Adrenal gland (tissue), 12 donors: ENCODE measurements around the gene CDRT15. TPM values are rescaled to one million over a fixed set of nuclear protein-coding genes. Genes with fewer than 3 reads are reported as not detected.
"Not testable (repeated sequence)": the region's sequence is repeated elsewhere in the genome, so short reads cannot be mapped to it uniquely, and the experiment has no call there.

Source experiments
- DNase-seq, 7 donors: peaks; one replicate each; pipeline ENCODE4 v3.0.0-alpha.2; 2019 to 2020
- H3K27ac ChIP-seq, 5 donors: fragments of 200-600 bp; sonication (generic) in 4 of 5; 1 replicate in 3 of 5; 2 replicates in 2 of 5; pipeline versions ENCODE4 v1.5.1 to v1.8.0; 2016 to 2020; ENCODE audit warnings: mild to moderate bottlenecking in 1 of 5
- H3K27me3 ChIP-seq: fragments of 200-600 bp; 2 replicates; pipeline ENCODE4 v1.8.0; 2021
- H3K36me3 ChIP-seq, 2 donors: fragments of 200-600 bp; replicated peaks in 1 of 2; 1 replicate in 1 of 2; 2 replicates in 1 of 2; pipeline versions ENCODE4 v1.5.1 to v1.8.0; 2018 to 2022
- H3K4me1 ChIP-seq, 2 donors: fragments of 200-600 bp; replicated peaks in 1 of 2; 1 replicate in 1 of 2; 2 replicates in 1 of 2; pipeline versions ENCODE4 v1.5.1 to v1.8.0; 2018 to 2021
- H3K4me3 ChIP-seq, 4 donors: fragments of 200-600 bp; sonication (generic) in 3 of 4; one replicate each; pipeline ENCODE4 v1.5.1; 2016 to 2018
- H3K9me3 ChIP-seq, 3 donors: fragments of 200-600 bp; sonication (generic) in 1 of 3; replicated peaks in 1 of 3; 1 replicate in 2 of 3; 2 replicates in 1 of 3; pipeline versions ENCODE4 v1.5.1 to v1.8.0; 2016 to 2021
- POLR2A ChIP-seq, 2 donors: fragments of 450-650 bp; IDR thresholded peaks; one replicate each; pipeline ENCODE4 v1.6.1; 2017; ENCODE audit warnings: antibody characterized with exemption in 2 of 2, mild to moderate bottlenecking in 2 of 2, moderate library complexity in 1 of 2
- WGBS, 4 donors: extraction: QIAGEN DNeasy Blood & Tissue Kit in 2 of 4; methylation state at CpG; one replicate each; pipeline versions ENCODE4 v1.1.5 to v1.1.7; 2013 to 2017; 5-methylcytosine and 5-hydroxymethylcytosine counted together
- intact Hi-C, 2 donors: fragments of 100-400 bp; cut with DNase I; formaldehyde crosslinking; loops; one replicate each; pipeline versions ENCODE4 v1.14.1 to v1.15.0; 2022 to 2023
- polyA plus RNA-seq, 3 donors: library from polyadenylated mRNA; stranded (reverse); fragments of 200-250 nt in 2 of 3; fragments of 350-450 nt in 1 of 3; fragmentation: Illumina TruSeq in 1 of 3; extraction: RNeasy Lipid Tissue Mini Kit (QIAGEN cat#74804) in 1 of 3; gene quantifications; one replicate each; pipeline ENCODE4 v1.2.3, GENCODE V29; 2013 to 2014
- total RNA-seq, 9 donors: library from RNA; depleted of rRNA in 4 of 9; stranded (reverse); fragments of >200 nt in 4 of 9; fragments of 120-200 nt in 1 of 9; fragmentation: NEBNext Ultra II Directional in 1 of 9; extraction: Animal tissue kit (Norgen Biotek cat#: 25700) in 1 of 9; gene quantifications; one replicate each; pipeline versions ENCODE4 v1.1.0 to v1.2.4, GENCODE V29; 2013 to 2023
- TF ChIP-seq, protein P1 (sequence below), 6 experiments: fragments of 450-650 bp in 4 of 6; fragments of 200-600 bp in 2 of 6; sonication (generic) in 1 of 6; IDR thresholded peaks; 1 replicate in 5 of 6; 2 replicates in 1 of 6; pipeline versions ENCODE4 v1.5.1 to v1.8.0; 2016 to 2021; ENCODE audit warnings: antibody characterized with exemption in 6 of 6, mild to moderate bottlenecking in 2 of 6, moderate library complexity in 1 of 6
- donor health status: healthy with polysubstance abuse.
- donor health status: Bipolar disorder and iron deficiency.
- donor health status: DM: yes; HTN: yes; CAD: no.
- donor health status: DM: no; HTN: no; CAD: no.
- donor health status: DM: no; HTN: no; CAD: no.
- donor health status: DM: yes; HTN: yes; CAD: no.

Gene CDRT15
- total and polyA plus RNA-seq, 12 donors, result not detected

DNA sequence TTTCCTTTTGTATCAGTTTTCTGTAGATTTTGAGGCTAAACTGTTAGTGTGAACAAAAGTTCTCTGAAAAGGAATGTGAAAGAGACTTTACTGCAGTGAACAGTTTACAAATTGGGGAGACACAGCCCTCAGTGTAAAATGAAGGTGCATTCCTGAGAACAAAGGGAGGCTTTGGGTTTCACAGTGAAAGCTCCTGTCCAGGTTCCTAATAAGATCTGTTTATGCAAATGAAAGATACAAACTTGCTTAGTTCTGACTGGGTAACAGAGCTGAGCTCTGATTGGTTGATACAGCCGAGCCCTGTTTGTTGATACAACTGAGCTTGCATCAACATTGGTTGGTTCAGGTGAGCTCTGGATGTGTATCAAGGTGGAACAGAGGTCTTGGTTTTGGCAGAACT is 8.3 kb upstream of the CDRT15 start:
- no peaks in the 10 kb centered on the region for H3K36me3 ChIP-seq
- no peaks in the 10 kb centered on the region for H3K27me3 ChIP-seq
- H3K4me3 ChIP-seq, result no peak overlapping the region
- no peaks in the 10 kb centered on the region for H3K4me1 ChIP-seq
- no peak overlapping the region for H3K27ac ChIP-seq
- H3K9me3 ChIP-seq, result no peaks in the 10 kb centered on the region
- 57 to 86% (median 77%) methylated on average over 1 of the region's 1 CpG for WGBS, 4 donors
- TF ChIP-seq POLR2A (IDR thresholded peaks at IDR 0.05), result no peak
- TF ChIP-seq, protein P1, sequence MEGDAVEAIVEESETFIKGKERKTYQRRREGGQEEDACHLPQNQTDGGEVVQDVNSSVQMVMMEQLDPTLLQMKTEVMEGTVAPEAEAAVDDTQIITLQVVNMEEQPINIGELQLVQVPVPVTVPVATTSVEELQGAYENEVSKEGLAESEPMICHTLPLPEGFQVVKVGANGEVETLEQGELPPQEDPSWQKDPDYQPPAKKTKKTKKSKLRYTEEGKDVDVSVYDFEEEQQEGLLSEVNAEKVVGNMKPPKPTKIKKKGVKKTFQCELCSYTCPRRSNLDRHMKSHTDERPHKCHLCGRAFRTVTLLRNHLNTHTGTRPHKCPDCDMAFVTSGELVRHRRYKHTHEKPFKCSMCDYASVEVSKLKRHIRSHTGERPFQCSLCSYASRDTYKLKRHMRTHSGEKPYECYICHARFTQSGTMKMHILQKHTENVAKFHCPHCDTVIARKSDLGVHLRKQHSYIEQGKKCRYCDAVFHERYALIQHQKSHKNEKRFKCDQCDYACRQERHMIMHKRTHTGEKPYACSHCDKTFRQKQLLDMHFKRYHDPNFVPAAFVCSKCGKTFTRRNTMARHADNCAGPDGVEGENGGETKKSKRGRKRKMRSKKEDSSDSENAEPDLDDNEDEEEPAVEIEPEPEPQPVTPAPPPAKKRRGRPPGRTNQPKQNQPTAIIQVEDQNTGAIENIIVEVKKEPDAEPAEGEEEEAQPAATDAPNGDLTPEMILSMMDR (IDR thresholded peaks at IDR 0.05), result no peak
- DNase-seq, result no peak
- intact Hi-C loops, result no loop called here

DNA sequence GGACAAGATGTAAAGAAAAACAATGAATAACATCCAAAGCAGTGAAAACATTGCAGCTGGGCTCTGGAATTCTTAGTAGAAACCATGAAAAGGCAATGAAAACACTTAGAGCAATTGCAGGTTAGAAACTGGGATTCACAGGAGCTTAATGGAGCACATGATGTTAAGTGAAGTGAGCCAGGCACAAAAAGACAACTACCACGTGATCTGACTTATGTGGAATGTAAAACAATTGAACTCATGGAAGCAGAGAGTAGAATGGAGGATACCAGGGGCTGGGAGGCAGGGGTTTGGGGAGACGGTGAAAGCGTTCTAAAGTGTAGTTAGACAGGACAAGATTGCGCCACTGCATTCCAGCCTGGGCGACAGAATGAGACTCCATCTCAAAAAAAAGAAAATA is 2.6 kb upstream of the CDRT15 start:
- H3K9me3 ChIP-seq, H3K36me3 ChIP-seq, H3K27me3 ChIP-seq, intact Hi-C loops, H3K4me3 ChIP-seq, H3K4me1 ChIP-seq, DNase-seq, H3K27ac ChIP-seq: not testable (repeated sequence)
- WGBS, 4 donors, result 85 to 100% (median 91%) methylated on average over 2 to 4 of the region's 5 CpGs; no CpG with 5 or more reads in 1 of the 4 donors

- H3K4me3 ChIP-seq, H3K4me1 ChIP-seq, DNase-seq, H3K27me3 ChIP-seq, H3K36me3 ChIP-seq, intact Hi-C loops, H3K9me3 ChIP-seq, H3K27ac ChIP-seq: not testable (repeated sequence)
- 84 to 100% (median 89%) methylated on average over 4 to 8 of the region's 9 CpGs for WGBS, 4 donors
Measured at GRCh38 chr17:14236032-14236431, 630 bp downstream of the CDRT15 start.

GRCh38 chr17:14235047-14235446 is 1.6 kb downstream of the CDRT15 start:
- H3K27me3 ChIP-seq, H3K27ac ChIP-seq, intact Hi-C loops, H3K36me3 ChIP-seq, H3K4me3 ChIP-seq, H3K4me1 ChIP-seq, DNase-seq, H3K9me3 ChIP-seq: not testable (repeated sequence)
- 60 to 79% (median 66%) methylated on average over 2 of the region's 2 CpGs for WGBS, 4 donors

GRCh38 chr17:14231187-14231586 is 5.5 kb downstream of the CDRT15 start:
- H3K4me3 ChIP-seq, H3K27ac ChIP-seq, H3K36me3 ChIP-seq, H3K4me1 ChIP-seq, intact Hi-C loops, H3K9me3 ChIP-seq, DNase-seq, H3K27me3 ChIP-seq: not testable (repeated sequence)
- WGBS, 4 donors, result 76 to 90% (median 81%) methylated on average over 4 of the region's 6 CpGs

GRCh38 chr17:14228903-14229302 is 7.8 kb downstream of the CDRT15 start:
- no peaks in the 10 kb centered on the region for H3K9me3 ChIP-seq
- H3K27me3 ChIP-seq, result no peaks in the 10 kb centered on the region
- H3K36me3 ChIP-seq, result no peaks in the 10 kb centered on the region
- WGBS, 4 donors, result 51 to 69% (median 60%) methylated on average over 4 of the region's 4 CpGs
- H3K4me3 ChIP-seq, result no peak overlapping the region
- no peaks in the 10 kb centered on the region for H3K4me1 ChIP-seq
- DNase-seq, result no peak
- intact Hi-C loops, result no loop called here
- H3K27ac ChIP-seq, result no peak overlapping the region
- no peak for TF ChIP-seq POLR2A (IDR thresholded peaks at IDR 0.05)

- WGBS, 4 donors, result 92 to 98% (median 93%) methylated on average over 7 of the region's 7 CpGs
- H3K27ac ChIP-seq, result no peak overlapping the region
- H3K4me3 ChIP-seq, result no peak overlapping the region
- no peaks in the 10 kb centered on the region for H3K9me3 ChIP-seq
- no peak for TF ChIP-seq POLR2A (IDR thresholded peaks at IDR 0.05)
- TF ChIP-seq, protein P1 (IDR thresholded peaks at IDR 0.05), result no peak
- no peaks in the 10 kb centered on the region for H3K4me1 ChIP-seq
- no peaks in the 10 kb centered on the region for H3K27me3 ChIP-seq
- H3K36me3 ChIP-seq, result no peaks in the 10 kb centered on the region
- intact Hi-C loops, result no loop called here
- DNase-seq, result no peak
Measured at GRCh38 chr17:14227052-14227451, 9.6 kb downstream of the CDRT15 start.
